HepG2 (cell line): Measurements from ENCODE around the gene DYNC2I2. TPM values are rescaled to one million over a fixed set of nuclear protein-coding genes. Genes with fewer than 3 reads are reported as not detected.
A peak's percentile ranks its signal among the peaks of the same experiment; 100 is the strongest.

ENCODE experiments used
- CHD4 ChIP-seq: fragments of 200-600 bp; sonication (generic); IDR thresholded peaks from 2 replicates; pipeline ENCODE4 v1.7.0; 2017; ENCODE audit warnings: mild to moderate bottlenecking, low read length, borderline replicate concordance
- EP300 ChIP-seq, 3 experiments: sonication (generic) in 1 of 3; formaldehyde crosslinking in 1 of 3; IDR thresholded peaks; 2 replicates each; pipeline versions ENCODE4 v1.5.1 to v1.6.1; 2011 to 2020; ENCODE audit warnings: low read depth in 2 of 3, low read length in 2 of 3, borderline replicate concordance in 1 of 3, improper control_type of control experiment in 1 of 3, mild to moderate bottlenecking in 1 of 3, missing genetic modification reagents in 1 of 3, moderate library complexity in 1 of 3
- ETV5 ChIP-seq: IDR thresholded peaks from 2 replicates; pipeline ENCODE4 v1.6.1; 2018; ENCODE audit warnings: missing biosample characterization, missing genetic modification reagents, inconsistent platforms, borderline replicate concordance
- KDM6A ChIP-seq: IDR thresholded peaks from 2 replicates; pipeline ENCODE4 v1.6.1; 2016; ENCODE audit warnings: low read depth
- MXI1 ChIP-seq: IDR thresholded peaks from 3 replicates; pipeline ENCODE4 v1.6.1; 2012; ENCODE audit warnings: low read depth, low read length, inconsistent platforms, borderline replicate concordance
- ONECUT2 ChIP-seq: sonication (generic); formaldehyde crosslinking; IDR thresholded peaks from 2 replicates; pipeline ENCODE4 v1.4.0; 2020; ENCODE audit warnings: missing genetic modification reagents
- ZFP62 ChIP-seq: sonication (generic); formaldehyde crosslinking; IDR thresholded peaks from 2 replicates; pipeline ENCODE4 v1.4.0; 2020; ENCODE audit warnings: missing genetic modification reagents
- ZIK1 ChIP-seq: sonication (generic); formaldehyde crosslinking; IDR thresholded peaks from 2 replicates; pipeline ENCODE4 v1.5.0; 2020; ENCODE audit warnings: mild to moderate bottlenecking, low read depth, missing genetic modification reagents, borderline replicate concordance
- ZNF781 ChIP-seq: sonication (generic); formaldehyde crosslinking; IDR thresholded peaks from 2 replicates; pipeline ENCODE4 v1.5.1; 2020; ENCODE audit warnings: borderline replicate concordance, mild to moderate bottlenecking, missing genetic modification reagents; ENCODE audit errors: not compliant biosample characterization
- polyA plus RNA-seq, 8 experiments: library from polyadenylated mRNA; depleted of rRNA in 3 of 8; stranded (reverse) in 7 of 8; unstranded in 1 of 8; fragments of >200 nt; fragmentation: Illumina TruSeq in 4 of 8; extraction: Trizol in 4 of 8; gene quantifications; 2 replicates each; pipeline versions ENCODE4 v1.2.1 to v1.2.3, GENCODE V29; 2011 to 2016; ENCODE audit warnings: low read depth in 4 of 8, missing spikeins in 1 of 8, mixed read lengths in 1 of 8; ENCODE audit not compliant: insufficient read depth in 1 of 8
- total RNA-seq, 5 experiments: library from RNA; depleted of rRNA; stranded (reverse); fragments of >200 nt; fragmentation: Illumina TruSeq; extraction: Trizol; gene quantifications; 2 replicates each; pipeline ENCODE4 v1.2.3, GENCODE V29; 2016; ENCODE audit warnings: low read depth in 1 of 5
- TF ChIP-seq, protein P1 (sequence below): sonication (generic); formaldehyde crosslinking; IDR thresholded peaks from 2 replicates; pipeline ENCODE4 v1.8.0; 2022; ENCODE audit warnings: missing genetic modification reagents, mild to moderate bottlenecking, moderate library complexity, borderline replicate concordance
- TF ChIP-seq, protein P2 (sequence below): IDR thresholded peaks from 2 replicates; pipeline ENCODE4 v1.6.1; 2016
- TF ChIP-seq, protein P3 (sequence below): sonication (generic); formaldehyde crosslinking; IDR thresholded peaks from one replicate; pipeline ENCODE4 v1.5.1; 2020; ENCODE audit warnings: mild to moderate bottlenecking, missing genetic modification reagents; ENCODE audit errors: not compliant biosample characterization
- TF ChIP-seq, protein P4 (sequence below): sonication (generic); formaldehyde crosslinking; IDR thresholded peaks from 2 replicates; pipeline ENCODE4 v1.8.1; 2023; ENCODE audit warnings: mild to moderate bottlenecking, inconsistent platforms, moderate library complexity, missing genetic modification reagents, borderline replicate concordance
- TF ChIP-seq, protein P5 (sequence below): sonication (generic); formaldehyde crosslinking; IDR thresholded peaks from 2 replicates; pipeline ENCODE4 v1.4.0; 2020; ENCODE audit warnings: missing genetic modification reagents

Gene DYNC2I2
- total and polyA plus RNA-seq, 2 of the 13 experiments (the other 11 are each of a cell fraction or from before 2014, with no cell fraction given): 13.7 to 40.2 TPM

DNA sequence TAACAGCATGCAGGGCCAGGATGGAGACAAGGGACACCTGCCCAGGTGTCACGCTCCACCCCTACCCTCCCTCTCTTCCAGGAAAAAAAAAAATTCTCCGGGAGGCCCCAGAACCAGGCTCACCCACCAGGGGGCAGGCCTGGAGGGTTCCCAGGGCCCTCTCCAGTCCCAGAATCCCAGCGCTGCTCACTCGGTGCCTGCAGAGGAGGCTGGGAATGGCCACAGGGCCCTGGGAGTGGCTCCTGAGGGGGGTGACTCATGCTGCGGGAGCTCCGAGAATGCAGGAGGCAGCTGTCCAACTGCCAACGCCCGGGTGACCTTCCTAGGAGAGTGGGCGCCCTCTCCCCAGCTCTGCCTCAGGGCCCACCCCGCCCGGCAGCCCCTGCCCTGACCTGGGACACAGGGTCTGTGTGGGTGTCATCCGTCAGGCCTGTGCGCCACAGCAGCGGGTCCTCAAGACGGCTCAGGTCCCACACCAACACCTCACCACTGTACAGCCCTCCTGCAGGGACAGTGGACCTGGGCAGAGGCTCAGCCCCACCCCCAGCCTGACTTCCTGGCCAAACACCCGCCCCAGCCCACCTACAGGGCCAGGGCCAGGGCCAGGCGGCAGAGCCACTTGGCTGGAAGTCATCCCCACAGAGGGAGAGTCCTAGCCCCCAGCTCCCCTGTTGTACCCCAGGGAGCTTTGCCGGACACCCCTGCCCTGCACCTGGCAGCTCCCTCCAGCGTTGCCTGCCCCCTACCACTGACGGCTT lies 21.2 kb downstream of the DYNC2I2 start (continued):
- TF ChIP-seq, protein P1, sequence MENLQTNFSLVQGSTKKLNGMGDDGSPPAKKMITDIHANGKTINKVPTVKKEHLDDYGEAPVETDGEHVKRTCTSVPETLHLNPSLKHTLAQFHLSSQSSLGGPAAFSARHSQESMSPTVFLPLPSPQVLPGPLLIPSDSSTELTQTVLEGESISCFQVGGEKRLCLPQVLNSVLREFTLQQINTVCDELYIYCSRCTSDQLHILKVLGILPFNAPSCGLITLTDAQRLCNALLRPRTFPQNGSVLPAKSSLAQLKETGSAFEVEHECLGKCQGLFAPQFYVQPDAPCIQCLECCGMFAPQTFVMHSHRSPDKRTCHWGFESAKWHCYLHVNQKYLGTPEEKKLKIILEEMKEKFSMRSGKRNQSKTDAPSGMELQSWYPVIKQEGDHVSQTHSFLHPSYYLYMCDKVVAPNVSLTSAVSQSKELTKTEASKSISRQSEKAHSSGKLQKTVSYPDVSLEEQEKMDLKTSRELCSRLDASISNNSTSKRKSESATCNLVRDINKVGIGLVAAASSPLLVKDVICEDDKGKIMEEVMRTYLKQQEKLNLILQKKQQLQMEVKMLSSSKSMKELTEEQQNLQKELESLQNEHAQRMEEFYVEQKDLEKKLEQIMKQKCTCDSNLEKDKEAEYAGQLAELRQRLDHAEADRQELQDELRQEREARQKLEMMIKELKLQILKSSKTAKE (CRISPR knock-in tag): no peak
- TF ChIP-seq KDM6A (CRISPR knock-in tag): no peak
- no peak for TF ChIP-seq ONECUT2
- 0 out of 2 replicates have a peak, but pooled peaks have one; percentile 35 for TF ChIP-seq ETV5
- TF ChIP-seq ZFP62 (CRISPR knock-in tag): no peak
- no peak for TF ChIP-seq EP300 (IDR thresholded peaks at IDR 0.05; ENCODE audit: low read depth in 2 of 2, low read length in 2 of 2)
- TF ChIP-seq EP300 (CRISPR knock-in tag; IDR thresholded peaks at IDR 0.05; ENCODE audit: borderline replicate concordance): no peak
- TF ChIP-seq ZNF781 (CRISPR knock-in tag): no peak
- TF ChIP-seq, protein P2, sequence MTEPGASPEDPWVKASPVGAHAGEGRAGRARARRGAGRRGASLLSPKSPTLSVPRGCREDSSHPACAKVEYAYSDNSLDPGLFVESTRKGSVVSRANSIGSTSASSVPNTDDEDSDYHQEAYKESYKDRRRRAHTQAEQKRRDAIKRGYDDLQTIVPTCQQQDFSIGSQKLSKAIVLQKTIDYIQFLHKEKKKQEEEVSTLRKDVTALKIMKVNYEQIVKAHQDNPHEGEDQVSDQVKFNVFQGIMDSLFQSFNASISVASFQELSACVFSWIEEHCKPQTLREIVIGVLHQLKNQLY (CRISPR knock-in tag): no peak
- TF ChIP-seq ZIK1 (CRISPR knock-in tag): no peak
- TF ChIP-seq, protein P3, sequence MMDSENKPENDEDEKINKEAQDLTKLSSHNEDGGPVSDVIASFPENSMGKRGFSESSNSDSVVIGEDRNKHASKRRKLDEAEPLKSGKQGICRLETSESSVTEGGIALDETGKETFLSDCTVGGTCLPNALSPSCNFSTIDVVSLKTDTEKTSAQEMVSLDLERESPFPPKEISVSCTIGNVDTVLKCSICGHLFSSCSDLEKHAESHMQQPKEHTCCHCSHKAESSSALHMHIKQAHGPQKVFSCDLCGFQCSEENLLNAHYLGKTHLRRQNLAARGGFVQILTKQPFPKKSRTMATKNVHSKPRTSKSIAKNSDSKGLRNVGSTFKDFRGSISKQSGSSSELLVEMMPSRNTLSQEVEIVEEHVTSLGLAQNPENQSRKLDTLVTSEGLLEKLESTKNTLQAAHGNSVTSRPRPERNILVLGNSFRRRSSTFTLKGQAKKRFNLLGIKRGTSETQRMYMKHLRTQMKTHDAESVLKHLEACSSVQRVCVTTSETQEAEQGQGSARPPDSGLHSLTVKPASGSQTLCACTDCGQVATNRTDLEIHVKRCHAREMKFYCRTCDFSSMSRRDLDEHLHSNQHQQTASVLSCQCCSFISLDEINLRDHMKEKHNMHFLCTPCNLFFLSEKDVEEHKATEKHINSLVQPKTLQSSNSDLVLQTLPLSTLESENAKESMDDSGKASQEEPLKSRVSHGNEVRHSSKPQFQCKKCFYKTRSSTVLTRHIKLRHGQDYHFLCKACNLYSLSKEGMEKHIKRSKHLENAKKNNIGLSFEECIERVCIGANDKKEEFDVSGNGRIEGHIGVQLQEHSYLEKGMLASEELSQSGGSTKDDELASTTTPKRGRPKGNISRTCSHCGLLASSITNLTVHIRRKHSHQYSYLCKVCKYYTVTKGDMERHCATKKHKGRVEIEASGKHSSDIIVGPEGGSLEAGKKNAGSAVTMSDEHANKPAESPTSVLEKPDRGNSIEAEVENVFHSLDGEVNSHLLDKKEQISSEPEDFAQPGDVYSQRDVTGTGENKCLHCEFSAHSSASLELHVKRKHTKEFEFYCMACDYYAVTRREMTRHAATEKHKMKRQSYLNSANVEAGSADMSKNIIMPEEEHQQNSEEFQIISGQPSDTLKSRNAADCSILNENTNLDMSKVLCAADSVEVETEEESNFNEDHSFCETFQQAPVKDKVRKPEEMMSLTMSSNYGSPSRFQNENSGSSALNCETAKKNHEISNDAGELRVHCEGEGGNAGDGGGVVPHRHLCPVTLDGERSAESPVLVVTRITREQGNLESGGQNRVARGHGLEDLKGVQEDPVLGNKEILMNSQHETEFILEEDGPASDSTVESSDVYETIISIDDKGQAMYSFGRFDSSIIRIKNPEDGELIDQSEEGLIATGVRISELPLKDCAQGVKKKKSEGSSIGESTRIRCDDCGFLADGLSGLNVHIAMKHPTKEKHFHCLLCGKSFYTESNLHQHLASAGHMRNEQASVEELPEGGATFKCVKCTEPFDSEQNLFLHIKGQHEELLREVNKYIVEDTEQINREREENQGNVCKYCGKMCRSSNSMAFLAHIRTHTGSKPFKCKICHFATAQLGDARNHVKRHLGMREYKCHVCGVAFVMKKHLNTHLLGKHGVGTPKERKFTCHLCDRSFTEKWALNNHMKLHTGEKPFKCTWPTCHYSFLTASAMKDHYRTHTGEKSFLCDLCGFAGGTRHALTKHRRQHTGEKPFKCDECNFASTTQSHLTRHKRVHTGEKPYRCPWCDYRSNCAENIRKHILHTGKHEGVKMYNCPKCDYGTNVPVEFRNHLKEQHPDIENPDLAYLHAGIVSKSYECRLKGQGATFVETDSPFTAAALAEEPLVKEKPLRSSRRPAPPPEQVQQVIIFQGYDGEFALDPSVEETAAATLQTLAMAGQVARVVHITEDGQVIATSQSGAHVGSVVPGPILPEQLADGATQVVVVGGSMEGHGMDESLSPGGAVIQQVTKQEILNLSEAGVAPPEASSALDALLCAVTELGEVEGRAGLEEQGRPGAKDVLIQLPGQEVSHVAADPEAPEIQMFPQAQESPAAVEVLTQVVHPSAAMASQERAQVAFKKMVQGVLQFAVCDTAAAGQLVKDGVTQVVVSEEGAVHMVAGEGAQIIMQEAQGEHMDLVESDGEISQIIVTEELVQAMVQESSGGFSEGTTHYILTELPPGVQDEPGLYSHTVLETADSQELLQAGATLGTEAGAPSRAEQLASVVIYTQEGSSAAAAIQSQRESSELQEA: no peak
- TF ChIP-seq MXI1: peak; percentile 41; the same call in 1 of the 3 replicates
- TF ChIP-seq, protein P4, sequence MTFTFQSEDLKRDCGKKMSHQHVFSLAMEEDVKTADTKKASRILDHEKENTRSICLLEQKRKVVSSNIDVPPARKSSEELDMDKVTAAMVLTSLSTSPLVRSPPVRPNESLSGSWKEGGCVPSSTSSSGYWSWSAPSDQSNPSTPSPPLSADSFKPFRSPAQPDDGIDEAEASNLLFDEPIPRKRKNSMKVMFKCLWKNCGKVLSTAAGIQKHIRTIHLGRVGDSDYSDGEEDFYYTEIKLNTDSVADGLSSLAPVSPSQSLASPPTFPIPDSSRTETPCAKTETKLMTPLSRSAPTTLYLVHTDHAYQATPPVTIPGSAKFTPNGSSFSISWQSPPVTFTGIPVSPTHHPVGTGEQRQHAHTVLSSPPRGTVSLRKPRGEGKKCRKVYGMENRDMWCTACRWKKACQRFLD (CRISPR knock-in tag): no peak
- no peak for TF ChIP-seq CHD4
- TF ChIP-seq, protein P5, sequence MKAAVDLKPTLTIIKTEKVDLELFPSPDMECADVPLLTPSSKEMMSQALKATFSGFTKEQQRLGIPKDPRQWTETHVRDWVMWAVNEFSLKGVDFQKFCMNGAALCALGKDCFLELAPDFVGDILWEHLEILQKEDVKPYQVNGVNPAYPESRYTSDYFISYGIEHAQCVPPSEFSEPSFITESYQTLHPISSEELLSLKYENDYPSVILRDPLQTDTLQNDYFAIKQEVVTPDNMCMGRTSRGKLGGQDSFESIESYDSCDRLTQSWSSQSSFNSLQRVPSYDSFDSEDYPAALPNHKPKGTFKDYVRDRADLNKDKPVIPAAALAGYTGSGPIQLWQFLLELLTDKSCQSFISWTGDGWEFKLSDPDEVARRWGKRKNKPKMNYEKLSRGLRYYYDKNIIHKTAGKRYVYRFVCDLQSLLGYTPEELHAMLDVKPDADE (CRISPR knock-in tag): no peak
